ENCODE results near the gene RINT1. TPM values are rescaled to one million over a fixed set of nuclear protein-coding genes. Genes with fewer than 3 reads are reported as not detected.

Gene RINT1
- total and polyA plus RNA-seq, 2 experiments from 2014 or later: 8.2 to 10.7 TPM

DNA sequence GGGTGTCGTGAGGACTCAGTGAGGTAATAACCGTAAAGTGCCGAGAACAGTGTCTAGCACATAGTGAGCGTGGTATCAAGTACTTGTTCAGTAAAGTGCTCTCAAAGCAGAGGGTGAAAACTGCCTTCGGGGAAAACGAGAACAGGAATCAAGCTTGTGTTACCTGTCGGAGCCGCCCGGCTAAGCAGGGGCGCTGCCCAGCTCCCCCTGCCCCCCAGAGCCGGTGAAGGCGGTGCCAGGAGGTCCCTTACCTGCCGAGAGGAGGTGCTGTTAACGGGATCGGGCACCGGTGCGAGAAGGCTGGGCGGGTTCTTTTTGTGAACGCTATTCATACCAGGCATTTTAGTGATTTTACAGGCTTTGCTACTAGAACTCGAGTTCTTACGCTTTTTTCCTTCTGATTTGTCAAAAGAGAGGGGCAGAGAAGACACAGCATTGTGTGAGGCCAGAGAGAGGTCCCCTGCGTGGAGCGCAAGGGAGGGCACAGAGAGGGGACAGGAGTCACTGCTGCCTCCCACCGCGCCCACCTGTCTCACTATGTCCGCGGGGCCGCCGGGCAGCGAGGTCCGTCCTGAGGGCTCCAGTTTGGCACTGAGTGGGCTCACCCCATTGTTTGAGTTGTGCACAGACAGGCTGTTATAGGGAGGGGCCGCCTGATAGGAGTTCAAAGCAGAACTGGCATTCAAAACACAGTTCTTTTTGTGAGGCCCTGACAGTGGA lies 81.8 kb downstream of the RINT1 start:
- no peak overlapping the region for H3K4me2 ChIP-seq
- no peaks in the 10 kb centered on the region for H3K4me1 ChIP-seq (ENCODE audit: insufficient read depth)
- 96% methylated on average over 32 of the region's 32 CpGs for WGBS (ENCODE audit: low lambda C conversion rate, missing lambda C conversion rate)
- no peaks in the 10 kb centered on the region for H3K9me2 ChIP-seq (replicated peaks; ENCODE audit: insufficient read depth)
- H3K27ac ChIP-seq: no peak overlapping the region
- H3K36me3 ChIP-seq (replicated peaks; ENCODE audit: insufficient read depth, low read depth): no peaks in the 10 kb centered on the region
- H3K27me3 ChIP-seq: no peaks in the 10 kb centered on the region
- H3K79me2 ChIP-seq: no peaks in the 10 kb centered on the region
- H2AFZ ChIP-seq: no peak overlapping the region
- no peaks in the 10 kb centered on the region for H4K20me1 ChIP-seq (ENCODE audit: insufficient read depth, poor library complexity, severe bottlenecking)
- H3K4me3 ChIP-seq: no peak overlapping the region
- H3K9me3 ChIP-seq (ENCODE audit: low read depth): no peaks in the 10 kb centered on the region
- DNase-seq (ENCODE audit: low spot score): no peak
- no peak for TF ChIP-seq EZH2phosphoT487 (IDR thresholded peaks at IDR 0.05; ENCODE audit: low read depth, severe bottlenecking, unreplicated experiment)
- TF ChIP-seq, protein P1, sequence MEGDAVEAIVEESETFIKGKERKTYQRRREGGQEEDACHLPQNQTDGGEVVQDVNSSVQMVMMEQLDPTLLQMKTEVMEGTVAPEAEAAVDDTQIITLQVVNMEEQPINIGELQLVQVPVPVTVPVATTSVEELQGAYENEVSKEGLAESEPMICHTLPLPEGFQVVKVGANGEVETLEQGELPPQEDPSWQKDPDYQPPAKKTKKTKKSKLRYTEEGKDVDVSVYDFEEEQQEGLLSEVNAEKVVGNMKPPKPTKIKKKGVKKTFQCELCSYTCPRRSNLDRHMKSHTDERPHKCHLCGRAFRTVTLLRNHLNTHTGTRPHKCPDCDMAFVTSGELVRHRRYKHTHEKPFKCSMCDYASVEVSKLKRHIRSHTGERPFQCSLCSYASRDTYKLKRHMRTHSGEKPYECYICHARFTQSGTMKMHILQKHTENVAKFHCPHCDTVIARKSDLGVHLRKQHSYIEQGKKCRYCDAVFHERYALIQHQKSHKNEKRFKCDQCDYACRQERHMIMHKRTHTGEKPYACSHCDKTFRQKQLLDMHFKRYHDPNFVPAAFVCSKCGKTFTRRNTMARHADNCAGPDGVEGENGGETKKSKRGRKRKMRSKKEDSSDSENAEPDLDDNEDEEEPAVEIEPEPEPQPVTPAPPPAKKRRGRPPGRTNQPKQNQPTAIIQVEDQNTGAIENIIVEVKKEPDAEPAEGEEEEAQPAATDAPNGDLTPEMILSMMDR (IDR thresholded peaks at IDR 0.05; ENCODE audit: poor library complexity): no peak

DNA sequence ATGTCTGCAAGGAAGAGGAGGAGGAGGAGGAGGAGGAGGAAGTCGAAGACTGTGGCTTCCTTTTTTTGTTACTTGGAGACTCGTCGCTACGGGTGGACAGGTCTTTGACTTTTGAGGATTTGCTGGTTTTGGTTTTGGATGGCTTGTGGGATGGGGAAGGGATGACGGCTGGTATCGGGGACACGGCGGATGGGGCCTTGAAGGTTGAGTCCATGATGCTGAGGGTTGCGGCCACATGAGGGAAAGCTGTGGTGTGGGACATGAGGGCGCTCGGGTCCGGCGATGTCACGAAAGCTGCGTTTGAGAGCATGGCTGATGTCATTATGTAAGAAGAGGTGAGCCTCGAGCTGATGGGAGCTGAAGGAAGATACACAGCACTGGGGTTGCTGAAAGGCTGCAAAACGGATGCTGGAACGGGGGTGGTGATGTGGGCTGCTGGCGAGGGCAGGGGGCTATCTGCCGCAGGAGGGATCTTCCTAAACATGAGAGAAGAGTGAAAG lies 82.4 kb downstream of the RINT1 start:
- Histone ChIP-seq H3K79me2 (no peaks in the 10 kb centered on the region), H3K9me2 (replicated peaks; ENCODE audit: insufficient read depth) (no peaks in the 10 kb centered on the region), H3K4me1 (ENCODE audit: insufficient read depth) (no peaks in the 10 kb centered on the region), H4K20me1 (ENCODE audit: insufficient read depth, poor library complexity, severe bottlenecking) (no peaks in the 10 kb centered on the region), H3K4me3 (no peak overlapping the region), H2AFZ (no peak overlapping the region), H3K36me3 (replicated peaks; ENCODE audit: insufficient read depth, low read depth) (no peaks in the 10 kb centered on the region), H3K27ac (no peak overlapping the region), H3K9me3 (ENCODE audit: low read depth) (no peaks in the 10 kb centered on the region), H3K4me2 (no peak overlapping the region), H3K27me3 (no peaks in the 10 kb centered on the region)
- TF ChIP-seq EZH2 (IDR thresholded peaks at IDR 0.05; ENCODE audit: borderline replicate concordance) (no peak), EZH2phosphoT487 (IDR thresholded peaks at IDR 0.05; ENCODE audit: low read depth, severe bottlenecking, unreplicated experiment) (no peak)
- TF ChIP-seq, protein P1 (IDR thresholded peaks at IDR 0.05; ENCODE audit: poor library complexity): no peak
- DNase-seq (ENCODE audit: low spot score): no peak
- 95% methylated on average over 19 of the region's 20 CpGs for WGBS (ENCODE audit: low lambda C conversion rate, missing lambda C conversion rate)

Other genes with a start within 250 kb of the RINT1 start
- gene SRPK2, start 143.3 kb upstream of the RINT1 start, total RNA-seq: 31.1 and 46.1 TPM in 2 replicates
- 41.4 and 45.1 TPM in 2 replicates for gene SRPK2, start 143.3 kb upstream of the RINT1 start, polyA plus RNA-seq
- 10.9 and 12.6 TPM in 2 replicates for gene PUS7, start 9.9 kb upstream of the RINT1 start, total RNA-seq
- 4.3 and 6.1 TPM in 2 replicates for gene PUS7, start 9.9 kb upstream of the RINT1 start, polyA plus RNA-seq
- 0.12 TPM in 1 of 2 replicates, not detected in the other for gene EFCAB10, start 49.3 kb downstream of the RINT1 start, total RNA-seq
- gene EFCAB10, start 49.3 kb downstream of the RINT1 start, polyA plus RNA-seq: 0.22 and 0.24 TPM in 2 replicates